ENCODE data around the gene CCDC9.
"Not testable (repeated sequence)": the region's sequence is repeated elsewhere in the genome, so short reads cannot be mapped to it uniquely, and the experiment has no call there.

The CCDC9 gene

GRCh38 chr19:47284324-47284899 lies 28.1 kb downstream of the CCDC9 start:
- peak; percentile 74 for TF ChIP-seq CTCF (IDR thresholded peaks at IDR 0.05; ENCODE audit: borderline replicate concordance, insufficient read depth, low read depth, low read length)
- no peak overlapping the region for H3K4me3 ChIP-seq (ENCODE audit: low read depth, low read length)

- no peak overlapping the region for H3K4me3 ChIP-seq (ENCODE audit: low read depth, low read length)
- TF ChIP-seq CTCF (IDR thresholded peaks at IDR 0.05; ENCODE audit: borderline replicate concordance, insufficient read depth, low read depth, low read length) = peak; percentile 61; the same call in 1 of the 2 replicates
Measured at GRCh38 chr19:47296036-47296435, 39.7 kb downstream of the CCDC9 start.

DNA sequence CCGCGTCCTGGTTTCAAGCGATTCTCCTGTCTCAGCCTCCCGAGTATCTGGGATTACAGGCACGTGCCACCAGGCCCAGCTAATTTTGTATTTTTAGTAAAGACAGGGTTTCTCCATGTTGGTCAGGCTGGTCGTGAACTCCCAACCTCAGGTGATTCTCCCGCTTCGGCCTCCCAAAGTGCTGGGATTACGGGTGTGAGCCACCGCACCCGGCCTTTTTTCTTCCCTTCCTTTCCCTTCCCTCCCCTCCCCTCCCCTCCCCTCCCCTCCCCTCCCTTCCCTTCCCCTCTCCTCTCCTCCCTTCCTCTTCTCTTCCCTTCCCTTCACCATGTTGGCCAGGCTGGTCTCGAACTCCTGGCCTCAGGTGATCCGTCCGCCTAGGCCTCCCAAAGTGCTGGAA lies 44.5 kb downstream of the CCDC9 start:
- H3K4me3 ChIP-seq (ENCODE audit: low read depth, low read length) = not testable (repeated sequence)

DNA sequence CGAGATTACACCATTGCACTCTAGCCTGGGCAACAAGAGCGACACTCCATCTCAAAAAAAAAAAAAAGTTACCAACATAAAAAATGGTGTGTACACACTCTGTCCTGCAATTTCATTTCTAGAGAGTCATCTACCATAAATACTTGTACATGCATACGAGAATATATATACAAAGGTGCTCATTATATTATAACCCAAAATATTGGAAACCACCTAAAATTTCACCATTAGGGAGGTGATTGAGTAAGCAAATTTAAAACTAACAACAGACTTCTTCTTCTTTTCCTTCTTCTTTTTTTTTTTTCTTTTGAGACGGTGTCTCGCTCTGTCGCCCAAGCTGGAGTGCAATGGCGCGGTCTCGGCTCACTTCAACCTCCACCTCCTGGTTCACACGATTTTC lies 45.9 kb downstream of the CCDC9 start:
- no peak for TF ChIP-seq CTCF (IDR thresholded peaks at IDR 0.05; ENCODE audit: borderline replicate concordance, insufficient read depth, low read depth, low read length)

DNA sequence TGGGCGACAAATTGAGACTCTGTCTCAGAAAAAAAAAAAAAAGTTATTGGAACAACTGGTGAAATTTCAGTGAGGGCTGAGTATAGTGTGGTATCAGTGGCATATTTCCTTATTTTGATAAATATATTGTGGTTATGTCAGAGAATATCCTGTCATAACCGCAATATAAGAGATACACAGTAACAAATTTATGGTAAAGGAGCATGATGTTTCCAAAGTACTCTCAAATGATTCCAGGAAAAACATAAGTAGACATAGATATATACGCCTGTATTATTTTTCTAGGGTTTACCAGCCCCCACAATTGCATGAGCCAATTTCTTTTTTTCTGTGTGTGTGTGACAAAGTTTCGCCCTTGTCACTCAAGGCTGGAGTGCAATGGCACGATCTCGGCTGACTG lies 47.6 kb downstream of the CCDC9 start:
- H3K4me3 ChIP-seq (ENCODE audit: low read depth, low read length) = no peak overlapping the region
- TF ChIP-seq CTCF (IDR thresholded peaks at IDR 0.05; ENCODE audit: borderline replicate concordance, insufficient read depth, low read depth, low read length) = no peak

More for the DNA sequence above, 45.9 kb downstream of the CCDC9 start:
- no peak overlapping the region for H3K4me3 ChIP-seq (ENCODE audit: low read depth, low read length)

GRCh38 chr19:47305309-47305751 lies 49.0 kb downstream of the CCDC9 start:
- H3K4me3 ChIP-seq (ENCODE audit: low read depth, low read length) = no peak overlapping the region
- TF ChIP-seq CTCF (IDR thresholded peaks at IDR 0.05; ENCODE audit: borderline replicate concordance, insufficient read depth, low read depth, low read length) = peak; percentile 97

GRCh38 chr19:47306303-47306702 lies 50.0 kb downstream of the CCDC9 start:
- TF ChIP-seq CTCF (IDR thresholded peaks at IDR 0.05; ENCODE audit: borderline replicate concordance, insufficient read depth, low read depth, low read length) = no peak
- no peak overlapping the region for H3K4me3 ChIP-seq (ENCODE audit: low read depth, low read length)

GRCh38 chr19:47309038-47309437 lies 52.7 kb downstream of the CCDC9 start:
- TF ChIP-seq CTCF (IDR thresholded peaks at IDR 0.05; ENCODE audit: borderline replicate concordance, insufficient read depth, low read depth, low read length) = no peak
- no peak overlapping the region for H3K4me3 ChIP-seq (ENCODE audit: low read depth, low read length)

All from GM12875 (cell line).